Hepatocyte (in vitro differentiated cells): ENCODE measurements around the gene MED8.

Experiments used
- CTCF ChIP-seq: fragments of 200-600 bp; sonication (generic); IDR thresholded peaks from 2 replicates; pipeline ENCODE4 v1.5.1; 2016; ENCODE audit warnings: antibody characterized with exemption, mild to moderate bottlenecking; ENCODE audit not compliant: poor library complexity
- EZH2 ChIP-seq: fragments of 200-600 bp; sonication (generic); IDR thresholded peaks from 2 replicates; pipeline ENCODE4 v1.6.1; 2016; ENCODE audit warnings: antibody characterized with exemption, mild to moderate bottlenecking, borderline replicate concordance
- EZH2phosphoT487 ChIP-seq: fragments of 200-600 bp; sonication (generic); IDR thresholded peaks from one replicate; pipeline ENCODE4 v1.6.1; 2018; ENCODE audit warnings: antibody characterized with exemption, mild to moderate bottlenecking, low read depth, moderate library complexity; ENCODE audit not compliant: unreplicated experiment, severe bottlenecking

GRCh38 chr1:43358746-43359693 lies 30.6 kb downstream of the MED8 start, which contains the start of gene CDC20:
- TF ChIP-seq EZH2, result no peak
- TF ChIP-seq CTCF, result no peak
- no peak for TF ChIP-seq EZH2phosphoT487
